NB4 (cell line): ENCODE data around the gene OR2T6.

Experiments
- CTCF ChIP-seq: IDR thresholded peaks from one replicate; pipeline ENCODE4 v1.5.1; 2012; ENCODE audit warnings: low read depth, low read length
- MAX ChIP-seq: IDR thresholded peaks from 2 replicates; pipeline ENCODE4 v1.6.1; 2011; ENCODE audit warnings: low read depth, low read length
- POLR2A ChIP-seq: IDR thresholded peaks from 2 replicates; pipeline ENCODE4 v1.6.1; 2011; ENCODE audit warnings: mild to moderate bottlenecking; ENCODE audit not compliant: insufficient read length; ENCODE audit errors: extremely low read depth

- TF ChIP-seq CTCF (no peak), MAX (no peak), POLR2A (no peak)
Observed at GRCh38 chr1:248380854-248381253, 5.3 kb downstream of the OR2T6 start.
